HepG2 (cell line): ENCODE data around the gene GLG1. TPM values are rescaled to one million over a fixed set of nuclear protein-coding genes. Genes with fewer than 3 reads are reported as not detected.

Source experiments
- ATAC-seq: fragments of 200-7000 bp; cut with Tn5 transposase; 3 replicates; pipeline ENCODE4 v1.9.1; 2020; ENCODE audit warnings: mild to moderate bottlenecking, moderate library complexity
- BruUV-seq: library from RNA; stranded (reverse); fragments of 400-500 nt; replicated peaks from 2 replicates; lab custom pipeline; 2021; lab: Mats Ljungman, UMichigan
- CTCF ChIA-PET: fragments of 300-600 bp; formaldehyde crosslinking; extraction: SDS; loops from one replicate; lab custom pipeline; 2021; ENCODE audit warnings: low total read pairs, inconsistent platforms, low intra/inter-chr PET ratio; lab: Yijun Ruan, JAX
- POLR2A ChIA-PET: fragments of 350-600 bp; sonication (Branson Sonifier 250); formaldehyde crosslinking; loops from one replicate; lab custom pipeline; 2020; ENCODE audit warnings: antibody characterized with exemption, inconsistent platforms; lab: Yijun Ruan, JAX
- DNase-seq: peaks from one replicate; pipeline ENCODE4 v3.0.0-alpha.2; 2015; ENCODE audit warnings: low spot score
- FAIRE-seq: peaks from 3 replicates; lab custom pipeline; 2011; peaks lifted over from hg19 to GRCh38; lab: Jason Lieb, UNC
- H2AFZ ChIP-seq: one replicate; pipeline ENCODE4 v1.6.1; 2011; ENCODE audit warnings: low read length, inconsistent platforms
- H3K27ac ChIP-seq: fragments of 300-600 bp; 3 replicates; pipeline ENCODE4 v1.8.0; 2011; ENCODE audit warnings: mixed run types, mild to moderate bottlenecking, mixed read lengths, low read length, inconsistent platforms; ENCODE audit not compliant: insufficient read depth; ENCODE audit errors: extremely low read length
- H3K27me3 ChIP-seq, 2 experiments: fragments of 200-600 bp in 1 of 2; 2 replicates in 1 of 2; 3 replicates in 1 of 2; pipeline versions ENCODE4 v1.6.0 to v1.8.0; 2011; ENCODE audit warnings: low read length in 2 of 2, mild to moderate bottlenecking in 2 of 2, moderate library complexity in 2 of 2, inconsistent platforms in 1 of 2; ENCODE audit not compliant: insufficient read depth in 2 of 2, control insufficient read depth in 1 of 2
- H3K36me3 ChIP-seq, 2 experiments: fragments of 200-600 bp in 1 of 2; replicated peaks in 1 of 2; 2 replicates in 1 of 2; 3 replicates in 1 of 2; pipeline versions ENCODE4 v1.5.1 to v1.8.0; 2011; ENCODE audit warnings: low read length in 2 of 2, inconsistent platforms in 1 of 2; ENCODE audit not compliant: insufficient read depth in 2 of 2, control insufficient read depth in 1 of 2
- H3K4me1 ChIP-seq: 2 replicates; pipeline ENCODE4 v1.5.1; 2012; ENCODE audit warnings: low read length, inconsistent platforms; ENCODE audit not compliant: insufficient read depth
- H3K4me2 ChIP-seq: 2 replicates; pipeline ENCODE4 v1.6.0; 2011; ENCODE audit warnings: low read depth, low read length, inconsistent platforms
- H3K4me3 ChIP-seq, 3 experiments: fragments of 200-600 bp in 1 of 3; sonication (generic), shearing (Covaris generic) in 1 of 3; replicated peaks in 1 of 3; 2 replicates each; pipeline ENCODE4 v1.5.1; 2011 to 2016; ENCODE audit warnings: low read length in 3 of 3, inconsistent platforms in 2 of 3, low read depth in 2 of 3, mild to moderate bottlenecking in 2 of 3, control low read depth in 1 of 3, mixed read lengths in 1 of 3; ENCODE audit not compliant: insufficient read depth in 1 of 3
- H3K79me2 ChIP-seq: one replicate; pipeline ENCODE4 v1.6.1; 2011; ENCODE audit warnings: low read length, inconsistent platforms; ENCODE audit not compliant: insufficient read depth
- H3K9ac ChIP-seq: 2 replicates; pipeline ENCODE4 v1.6.0; 2011; ENCODE audit warnings: mild to moderate bottlenecking, low read depth, low read length, inconsistent platforms; ENCODE audit not compliant: insufficient read depth
- H3K9me3 ChIP-seq: 2 replicates; pipeline ENCODE4 v1.5.1; 2012; ENCODE audit warnings: mild to moderate bottlenecking, low read length
- H4K20me1 ChIP-seq: 2 replicates; pipeline ENCODE4 v1.6.0; 2011; ENCODE audit warnings: inconsistent platforms, mild to moderate bottlenecking, low read length, moderate library complexity; ENCODE audit not compliant: insufficient read depth
- FOSL2 ChIP-seq: sonication (generic); formaldehyde crosslinking; IDR thresholded peaks from 2 replicates; pipeline ENCODE4 v1.4.0; 2020; ENCODE audit warnings: missing genetic modification reagents
- KLF9 ChIP-seq: IDR thresholded peaks from 2 replicates; pipeline ENCODE4 v1.6.1; 2016; ENCODE audit warnings: low read depth
- RBM22 ChIP-seq: fragments of 200-400 bp; formaldehyde crosslinking; optimal IDR thresholded peaks from 2 replicates; pipeline ENCODE3; 2017; ENCODE audit warnings: mild to moderate bottlenecking, low read length, moderate library complexity
- SNAI1 ChIP-seq: sonication (generic); formaldehyde crosslinking; IDR thresholded peaks from 2 replicates; pipeline ENCODE4 v1.5.0; 2020; ENCODE audit warnings: mild to moderate bottlenecking, missing genetic modification reagents, borderline replicate concordance
- TEAD3 ChIP-seq: optimal IDR thresholded peaks from 2 replicates; pipeline ENCODE3; 2016; ENCODE audit warnings: borderline replicate concordance
- ZC3H4 ChIP-seq: sonication (generic); formaldehyde crosslinking; IDR thresholded peaks from 2 replicates; pipeline ENCODE4 v1.4.0; 2020; ENCODE audit warnings: missing genetic modification reagents, borderline replicate concordance
- ZNF383 ChIP-seq: sonication (generic); formaldehyde crosslinking; IDR thresholded peaks from 2 replicates; pipeline ENCODE4 v1.4.0; 2020; ENCODE audit warnings: missing genetic modification reagents, mild to moderate bottlenecking, borderline replicate concordance
- ZNF441 ChIP-seq: sonication (generic); formaldehyde crosslinking; IDR thresholded peaks from 2 replicates; pipeline ENCODE4 v1.7.0; 2021; ENCODE audit warnings: missing genetic modification reagents, borderline replicate concordance
- ZNF629 ChIP-seq: sonication (generic); formaldehyde crosslinking; conservative IDR thresholded peaks from 2 replicates; pipeline ENCODE4 v1.5.0; 2020; ENCODE audit warnings: missing genetic modification reagents
- ZNF644 ChIP-seq: IDR thresholded peaks from 2 replicates; pipeline ENCODE4 v1.6.1; 2016; ENCODE audit warnings: low read depth
- ZZZ3 ChIP-seq: sonication (generic); formaldehyde crosslinking; IDR thresholded peaks from 2 replicates; pipeline ENCODE4 v1.4.0; 2020; ENCODE audit warnings: missing genetic modification reagents, mild to moderate bottlenecking, borderline replicate concordance
- WGBS: methylation state at CpG from one replicate; pipeline ENCODE4 v1.1.6; 2017; ENCODE audit warnings: low lambda C conversion rate; 5-methylcytosine and 5-hydroxymethylcytosine counted together
- in situ Hi-C: cut with HindIII; loops from 2 replicates; pipeline ENCODE4 v1.10.0; 2017; ENCODE audit warnings: low pct_unique_long_range_greater_than_20kb; ENCODE audit not compliant: extremely low pct_ligation_motif_present
- intact Hi-C: fragments of 100-400 bp; cut with micrococcal nuclease; formaldehyde crosslinking; loops from one replicate; pipeline ENCODE4 v1.10.0; 2022; ENCODE audit not compliant: unreplicated experiment
- polyA plus RNA-seq, 8 experiments: library from polyadenylated mRNA; depleted of rRNA in 3 of 8; stranded (reverse) in 7 of 8; unstranded in 1 of 8; fragments of >200 nt; fragmentation: Illumina TruSeq in 4 of 8; extraction: Trizol in 4 of 8; gene quantifications; 2 replicates each; pipeline versions ENCODE4 v1.2.1 to v1.2.3, GENCODE V29; 2011 to 2016; ENCODE audit warnings: low read depth in 4 of 8, missing spikeins in 1 of 8, mixed read lengths in 1 of 8; ENCODE audit not compliant: insufficient read depth in 1 of 8
- total RNA-seq, 5 experiments: library from RNA; depleted of rRNA; stranded (reverse); fragments of >200 nt; fragmentation: Illumina TruSeq; extraction: Trizol; gene quantifications; 2 replicates each; pipeline ENCODE4 v1.2.3, GENCODE V29; 2016; ENCODE audit warnings: low read depth in 1 of 5
- TF ChIP-seq, protein P1 (sequence below): sonication (generic); formaldehyde crosslinking; IDR thresholded peaks from 2 replicates; pipeline ENCODE4 v1.4.0; 2020; ENCODE audit warnings: missing genetic modification reagents
- TF ChIP-seq, protein P2 (sequence below): IDR thresholded peaks from 2 replicates; pipeline ENCODE4 v1.6.1; 2012; ENCODE audit warnings: low read depth, low read length, improper control_type of control experiment
- TF ChIP-seq, protein P3 (sequence below): IDR thresholded peaks from 2 replicates; pipeline ENCODE4 v1.6.1; 2016; ENCODE audit warnings: low read depth

Gene GLG1
- total and polyA plus RNA-seq, 2 of the 13 experiments (the other 11 are each of a cell fraction or from before 2014, with no cell fraction given) = 87.7 to 141 TPM

DNA sequence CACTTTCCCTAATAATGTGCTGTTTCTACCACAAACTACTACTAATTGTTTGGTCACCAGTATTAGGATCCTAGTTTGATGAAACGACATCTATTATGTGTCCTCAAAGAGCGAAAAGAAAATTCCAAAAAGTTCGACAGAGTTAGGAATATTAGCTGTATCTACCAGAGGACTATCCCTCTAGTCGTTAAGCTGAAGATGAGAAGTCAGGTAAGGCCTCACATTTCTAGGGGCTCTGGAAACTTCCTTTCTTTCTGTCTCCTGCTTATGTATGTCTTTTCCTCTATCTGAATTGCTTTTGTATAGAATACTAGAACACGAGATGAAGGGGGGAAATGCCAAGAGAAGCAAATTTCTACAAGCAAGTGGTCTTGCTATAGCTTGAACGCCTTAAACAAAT, 1.6 kb downstream of the GLG1 start:
- H3K4me1 ChIP-seq = peaks cover 63% of the 10 kb centered on the region
- ATAC-seq = no peak
- H2AFZ ChIP-seq = no peak overlapping the region
- no peaks in the 10 kb centered on the region; a peak in 1 of 5 replicates for H3K36me3 ChIP-seq
- CTCF ChIA-PET = no interaction called here
- H3K27ac ChIP-seq = no peak overlapping the region
- peak overlapping the region; percentile 88 for H3K4me2 ChIP-seq
- peak overlapping the region; percentile 90 for H3K9ac ChIP-seq
- peaks cover 0 to 3% of the 10 kb centered on the region in 2 experiments; a peak in 1 of 5 replicates for H3K27me3 ChIP-seq
- POLR2A ChIA-PET = interaction anchor here (0.8 to 1.2 kb wide), 2 partner anchors 34 to 308 kb away, joined by 3 read pairs; no protein-coding TSS in a partner anchor
- peaks cover 61% of the 10 kb centered on the region for H3K79me2 ChIP-seq
- TF ChIP-seq ZC3H4 (CRISPR knock-in tag) = no peak
- TF ChIP-seq RBM22 = no peak
- no peak for TF ChIP-seq KLF9 (CRISPR knock-in tag)
- no peak for TF ChIP-seq ZNF441 (CRISPR knock-in tag)
- TF ChIP-seq SNAI1 (CRISPR knock-in tag) = no peak
- TF ChIP-seq ZNF383 = 0 out of 2 replicates have a peak, but pooled peaks have one; percentile 37
- in situ Hi-C loops = no loop called here
- no peak for DNase-seq
- TSS peak; percentile 61 for BruUV-seq
- intact Hi-C loops = loop anchor here (5.0 to 10.0 kb wide), 3 partner anchors 33 to 131 kb away; no protein-coding TSS in a partner anchor
- peaks cover 44% of the 10 kb centered on the region for H4K20me1 ChIP-seq
- 30% methylated on average over 6 of the region's 6 CpGs for WGBS
- peak overlapping the region; percentile 73 to 99 (median 89); a peak in 5 of 6 replicates for H3K4me3 ChIP-seq
- H3K9me3 ChIP-seq = no peaks in the 10 kb centered on the region
- no peak for FAIRE-seq

DNA sequence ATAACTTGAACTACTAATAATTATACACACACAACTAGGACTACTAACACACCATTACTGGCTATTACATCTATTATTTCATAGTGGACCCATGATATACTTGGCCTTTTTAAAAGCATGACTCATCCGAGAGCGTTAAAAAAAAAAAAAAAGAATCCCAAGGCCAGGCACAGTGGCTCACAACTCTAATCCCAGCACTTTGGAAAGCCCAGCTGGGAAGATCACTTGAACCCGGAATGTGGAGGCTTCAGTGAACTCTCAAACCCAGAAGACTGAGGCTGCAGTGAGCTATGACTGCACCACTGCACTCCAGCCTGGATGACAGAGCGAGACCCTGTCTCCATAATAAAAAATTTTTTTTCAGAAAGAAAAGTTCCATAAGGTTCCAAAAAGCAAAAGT, 3.1 kb downstream of the GLG1 start:
- Histone ChIP-seq H3K27me3 (peaks cover 0 to 3% of the 10 kb centered on the region in 2 experiments; a peak in 1 of 5 replicates), H3K4me1 (peaks cover 66% of the 10 kb centered on the region), H4K20me1 (peaks cover 48% of the 10 kb centered on the region), H3K9me3 (no peaks in the 10 kb centered on the region), H3K9ac (no peak overlapping the region), H3K27ac (no peak overlapping the region), H2AFZ (no peak overlapping the region), H3K4me2 (peak overlapping the region; percentile 88), H3K36me3 (no peaks in the 10 kb centered on the region; a peak in 1 of 5 replicates), H3K4me3 (peak overlapping the region in 1 of 3 experiments; percentile 73; a peak in 2 of 6 replicates), H3K79me2 (peaks cover 75% of the 10 kb centered on the region)
- ATAC-seq = no peak
- BruUV-seq = no TSS peak
- in situ Hi-C loops (no loop called here), intact Hi-C loops (loop anchor here (10.0 kb wide), 2 partner anchors 99 to 129 kb away; no protein-coding TSS in a partner anchor)
- peak; percentile 33 for DNase-seq
- CTCF ChIA-PET = no interaction called here
- FAIRE-seq = no peak
- WGBS = 63% methylated on average over 4 of the region's 4 CpGs
- POLR2A ChIA-PET = interaction anchor here (0.5 kb wide), 1 partner anchor 27 kb away, joined by 3 read pairs; no protein-coding TSS in a partner anchor
- TF ChIP-seq ZZZ3 = no peak
- TF ChIP-seq FOSL2 = peak; percentile 90
- TF ChIP-seq, protein P1, sequence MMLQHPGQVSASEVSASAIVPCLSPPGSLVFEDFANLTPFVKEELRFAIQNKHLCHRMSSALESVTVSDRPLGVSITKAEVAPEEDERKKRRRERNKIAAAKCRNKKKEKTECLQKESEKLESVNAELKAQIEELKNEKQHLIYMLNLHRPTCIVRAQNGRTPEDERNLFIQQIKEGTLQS (CRISPR knock-in tag) = 0 out of 2 replicates have a peak, but pooled peaks have one; percentile 36
- TF ChIP-seq, protein P2, sequence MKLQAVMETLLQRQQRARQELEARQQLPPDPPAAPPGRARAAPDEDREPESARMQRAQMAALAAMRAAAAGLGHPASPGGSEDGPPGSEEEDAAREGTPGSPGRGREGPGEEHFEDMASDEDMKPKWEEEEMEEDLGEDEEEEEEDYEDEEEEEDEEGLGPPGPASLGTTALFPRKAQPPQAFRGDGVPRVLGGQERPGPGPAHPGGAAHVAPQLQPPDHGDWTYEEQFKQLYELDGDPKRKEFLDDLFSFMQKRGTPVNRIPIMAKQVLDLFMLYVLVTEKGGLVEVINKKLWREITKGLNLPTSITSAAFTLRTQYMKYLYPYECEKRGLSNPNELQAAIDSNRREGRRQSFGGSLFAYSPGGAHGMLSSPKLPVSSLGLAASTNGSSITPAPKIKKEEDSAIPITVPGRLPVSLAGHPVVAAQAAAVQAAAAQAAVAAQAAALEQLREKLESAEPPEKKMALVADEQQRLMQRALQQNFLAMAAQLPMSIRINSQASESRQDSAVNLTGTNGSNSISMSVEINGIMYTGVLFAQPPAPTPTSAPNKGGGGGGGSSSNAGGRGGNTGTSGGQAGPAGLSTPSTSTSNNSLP = 0 out of 2 replicates have a peak, but pooled peaks have one; percentile 17
- TF ChIP-seq, protein P3, sequence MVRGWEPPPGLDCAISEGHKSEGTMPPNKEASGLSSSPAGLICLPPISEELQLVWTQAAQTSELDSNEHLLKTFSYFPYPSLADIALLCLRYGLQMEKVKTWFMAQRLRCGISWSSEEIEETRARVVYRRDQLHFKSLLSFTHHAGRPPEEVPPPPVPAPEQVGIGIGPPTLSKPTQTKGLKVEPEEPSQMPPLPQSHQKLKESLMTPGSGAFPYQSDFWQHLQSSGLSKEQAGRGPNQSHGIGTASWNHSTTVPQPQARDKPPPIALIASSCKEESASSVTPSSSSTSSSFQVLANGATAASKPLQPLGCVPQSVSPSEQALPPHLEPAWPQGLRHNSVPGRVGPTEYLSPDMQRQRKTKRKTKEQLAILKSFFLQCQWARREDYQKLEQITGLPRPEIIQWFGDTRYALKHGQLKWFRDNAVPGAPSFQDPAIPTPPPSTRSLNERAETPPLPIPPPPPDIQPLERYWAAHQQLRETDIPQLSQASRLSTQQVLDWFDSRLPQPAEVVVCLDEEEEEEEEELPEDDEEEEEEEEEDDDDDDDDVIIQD (CRISPR knock-in tag) = peak; percentile 84; the same call in 1 of the 2 replicates
- TF ChIP-seq ZNF629 = peak; percentile 21; the same call in 1 of the 2 replicates
- peak; percentile 49 for TF ChIP-seq TEAD3 (CRISPR knock-in tag)
- peak; percentile 31; the same call in 1 of the 2 replicates for TF ChIP-seq ZNF644 (CRISPR knock-in tag)
